NK-92 (cell line): ENCODE measurements around the gene ADGRF5.

Experiments used
- DNase-seq: peaks from one replicate; lab custom pipeline; 2025; ENCODE audit not compliant: unreplicated experiment; lab: John Stamatoyannopoulos, UW

Gene ADGRF5

GRCh38 chr6:46921731-46922130 lies at the start of gene ADGRF5:
ADGRF5 (minus strand) TSS chr6:46921938; CDS start chr6:46906762, 15,176 bp downstream.
- no peak for DNase-seq

- no peak for DNase-seq
Observed at GRCh38 chr6:46969206-46969605, 47.5 kb upstream of the ADGRF5 start.

- DNase-seq = no peak
Observed at GRCh38 chr6:46967826-46968349, 46.1 kb upstream of the ADGRF5 start.

DNA sequence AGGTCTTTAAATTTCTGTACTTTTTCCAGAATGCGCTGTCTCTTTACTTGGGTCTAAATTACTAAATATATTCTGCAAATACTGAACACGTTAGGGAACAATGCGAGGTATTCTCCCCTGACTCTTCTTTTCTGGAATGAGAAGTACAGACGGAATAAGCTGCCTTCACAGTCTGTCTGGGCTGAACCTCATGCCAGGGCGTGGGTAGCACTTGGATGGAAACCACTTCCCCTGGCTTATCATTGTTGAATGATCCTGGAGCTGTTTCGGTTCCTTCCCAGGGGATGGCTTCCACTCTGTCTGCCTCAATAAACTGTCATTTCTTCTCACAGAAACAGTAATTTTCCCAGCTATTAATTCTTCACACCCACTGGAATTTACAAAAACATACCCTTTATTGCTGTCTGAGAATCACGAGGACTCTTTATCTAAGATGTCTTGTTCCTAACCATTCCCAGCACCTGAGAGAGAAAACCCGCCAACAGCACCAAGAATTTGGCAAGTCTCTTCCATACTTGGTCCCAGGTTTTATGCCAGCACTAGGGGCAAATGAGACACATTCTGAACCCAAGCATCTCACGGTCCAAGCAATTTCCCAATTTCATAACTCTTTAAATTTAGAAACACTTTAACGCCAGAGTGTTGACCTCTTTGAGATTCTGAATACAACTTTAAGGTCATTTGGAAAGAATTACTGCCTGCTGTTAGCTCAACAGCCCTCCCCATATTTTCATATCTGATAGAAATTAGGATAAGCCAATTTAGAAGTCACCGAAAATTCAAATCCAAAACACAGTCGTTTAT lies 43.2 kb upstream of the ADGRF5 start:
- DNase-seq = no peak

- no peak for DNase-seq
Observed at GRCh38 chr6:46963626-46964025, 41.9 kb upstream of the ADGRF5 start.

DNA sequence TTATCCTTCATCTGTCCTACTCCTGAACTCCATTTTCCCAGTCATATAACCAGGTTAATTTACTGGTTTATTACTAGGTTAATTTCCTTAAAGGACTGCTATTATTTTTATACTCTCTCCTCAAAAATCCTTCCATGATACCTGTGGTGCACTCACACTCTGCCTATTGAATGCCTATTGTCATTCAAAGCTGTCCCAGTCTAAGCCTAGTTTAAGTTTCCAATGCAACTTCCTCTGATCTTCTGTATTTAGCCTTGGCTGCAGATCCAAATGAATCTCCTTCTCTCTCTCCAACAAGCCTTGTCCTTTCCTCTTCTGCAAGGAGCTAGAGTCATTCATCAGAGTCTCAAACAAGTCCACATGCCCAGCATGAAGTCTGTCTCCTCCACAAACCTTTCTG lies 41.3 kb upstream of the ADGRF5 start:
- no peak for DNase-seq

DNA sequence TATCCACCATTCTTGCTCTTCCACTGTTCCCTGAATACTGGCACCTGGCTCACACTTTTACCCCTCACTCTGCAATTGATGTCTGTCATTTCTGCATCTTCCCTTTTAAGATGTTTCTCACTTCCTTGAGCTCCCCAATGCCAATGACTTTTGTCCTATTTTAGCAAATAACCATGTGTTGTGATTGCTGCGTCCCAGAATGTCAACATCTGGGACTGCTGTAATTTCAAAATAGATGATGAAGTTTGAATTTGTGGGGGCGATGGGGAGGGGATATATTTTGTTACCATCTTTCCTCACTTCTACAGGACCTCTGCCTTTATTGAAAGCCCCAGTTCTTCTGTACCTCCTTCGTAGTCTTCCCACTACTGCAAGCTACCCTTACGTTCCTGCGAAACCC lies 40.0 kb upstream of the ADGRF5 start:
- no peak for DNase-seq

DNA sequence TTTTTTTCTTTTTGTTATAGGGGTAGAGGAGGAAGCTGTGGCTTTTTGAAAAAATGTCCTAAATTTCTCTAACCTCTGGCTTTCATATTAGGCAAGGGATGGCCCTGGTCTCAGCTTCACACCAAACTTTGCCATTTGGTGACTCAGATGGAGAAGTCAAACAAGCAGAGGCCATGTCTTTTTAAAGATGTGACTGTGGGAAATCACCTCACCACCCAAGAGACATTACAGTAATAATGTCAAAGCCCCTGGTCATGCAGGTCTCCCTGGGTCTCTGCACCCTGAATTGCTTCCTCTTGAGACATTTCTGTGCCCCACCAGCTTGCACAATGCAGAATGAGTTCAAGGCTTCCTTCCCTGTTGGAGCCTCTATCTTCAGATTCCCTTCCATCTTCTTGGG lies 39.5 kb upstream of the ADGRF5 start:
- no peak for DNase-seq

GRCh38 chr6:46959419-46959818 lies 37.7 kb upstream of the ADGRF5 start:
- no peak for DNase-seq

DNA sequence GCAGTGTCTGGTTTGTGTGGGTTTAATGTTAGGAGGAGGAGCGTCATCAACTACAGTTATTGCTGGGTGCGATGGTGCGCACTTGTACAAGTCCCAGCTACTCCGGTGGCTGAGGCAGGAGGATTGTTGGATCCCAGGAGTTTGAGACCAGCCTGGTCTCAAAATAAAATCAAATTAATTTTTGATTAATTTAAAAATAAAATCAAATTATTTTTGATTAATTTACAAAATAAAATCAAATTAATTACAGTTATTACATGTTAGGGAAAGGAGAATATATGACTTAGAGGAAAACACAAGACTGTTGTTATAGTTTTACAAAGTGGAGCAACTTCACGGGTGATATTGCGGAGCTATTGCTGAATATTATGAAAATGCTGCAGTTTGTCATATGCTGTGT lies 34.7 kb upstream of the ADGRF5 start:
- DNase-seq = no peak

- DNase-seq = no peak
Observed at GRCh38 chr6:46954837-46955451, 33.2 kb upstream of the ADGRF5 start.

- DNase-seq = no peak
Observed at GRCh38 chr6:46953921-46954320, 32.2 kb upstream of the ADGRF5 start.

DNA sequence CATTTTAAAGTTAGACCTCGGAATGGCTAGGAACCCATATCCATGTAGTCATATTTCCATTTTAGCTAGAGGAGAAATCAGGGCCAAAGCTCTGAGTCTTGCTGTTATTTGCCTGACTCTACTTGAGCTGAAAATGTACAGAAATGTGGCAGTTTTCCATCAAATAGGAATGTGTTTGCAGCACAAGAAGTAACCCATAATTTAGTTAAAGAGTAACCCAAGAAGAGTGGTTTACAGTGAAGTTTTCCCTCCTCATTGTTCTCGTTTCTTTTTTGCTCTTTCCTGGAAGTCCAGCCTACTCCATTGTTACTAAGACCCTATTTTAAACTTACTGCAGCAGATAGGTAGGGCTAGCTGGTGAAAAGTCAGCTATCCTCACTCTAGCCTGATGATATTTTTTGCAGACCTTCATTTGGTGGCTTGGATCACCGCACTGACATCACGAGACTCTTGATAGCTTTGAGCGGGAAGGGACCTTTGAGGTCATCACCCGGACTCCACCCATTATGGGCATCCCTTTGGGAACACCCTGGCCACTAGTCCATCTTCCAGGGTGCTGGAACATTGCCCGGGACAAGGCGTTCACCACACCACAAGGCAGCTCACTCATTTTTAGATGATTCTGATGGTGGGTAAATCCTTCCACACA lies 28.0 kb upstream of the ADGRF5 start:
- no peak for DNase-seq

- no peak for DNase-seq
Observed at GRCh38 chr6:46948699-46949098, 27.0 kb upstream of the ADGRF5 start.

DNA sequence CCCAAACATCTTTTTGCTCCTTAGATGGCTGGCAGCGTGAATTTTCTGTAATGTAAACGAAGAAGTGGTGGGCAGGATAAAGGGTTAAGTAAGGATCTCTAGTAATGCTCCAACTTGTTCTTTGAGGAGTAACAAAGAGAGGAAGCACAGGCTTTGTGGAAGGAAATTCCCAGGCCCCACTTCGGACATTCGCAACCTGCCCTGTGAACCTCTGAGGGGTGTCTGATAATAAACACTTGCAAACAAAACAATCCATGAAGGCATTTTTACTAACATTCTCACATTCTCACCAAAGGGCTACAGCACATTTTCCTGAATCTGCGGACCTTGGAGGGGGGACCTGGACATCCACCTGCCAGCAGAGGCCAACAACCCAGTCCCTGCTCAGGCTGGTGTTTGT lies 25.8 kb upstream of the ADGRF5 start:
- DNase-seq = no peak

DNA sequence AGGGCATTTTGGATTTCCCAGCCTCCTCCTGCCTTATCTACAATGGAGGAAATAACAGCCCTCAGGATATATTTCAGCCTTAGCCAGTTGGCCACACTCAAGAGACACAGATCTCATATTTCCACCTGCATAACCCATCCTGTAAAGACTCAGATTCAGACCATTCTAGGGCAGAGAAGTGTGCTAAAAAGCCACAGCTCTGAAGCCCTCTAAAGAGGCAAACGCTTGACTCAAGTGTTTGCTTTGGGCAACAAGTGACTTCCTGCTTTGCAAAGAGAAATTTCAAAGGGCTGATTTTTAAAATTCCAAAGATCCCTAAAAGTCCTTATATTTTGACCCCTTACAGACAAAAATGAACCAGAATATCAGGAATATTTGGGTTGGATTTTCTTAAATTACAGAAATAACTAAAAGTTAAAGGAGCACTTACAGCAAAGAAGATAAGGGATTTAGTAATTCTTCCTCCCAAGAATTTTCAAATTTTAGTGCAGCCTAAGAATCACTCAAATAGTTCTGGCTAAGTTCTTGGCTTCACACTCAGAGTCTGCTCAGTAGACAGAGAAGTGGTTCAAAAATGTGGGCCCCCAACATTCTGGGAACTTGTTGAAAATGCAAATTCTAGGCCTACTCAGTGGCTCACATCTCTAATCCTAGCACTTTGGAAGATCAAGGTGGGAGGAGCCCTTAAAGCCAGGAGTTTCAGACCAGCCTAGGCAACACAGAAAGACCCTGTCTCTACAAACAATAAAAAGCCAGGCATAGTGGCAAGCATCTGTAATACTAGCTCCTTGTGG lies 18.9 kb upstream of the ADGRF5 start:
- DNase-seq = no peak

DNA sequence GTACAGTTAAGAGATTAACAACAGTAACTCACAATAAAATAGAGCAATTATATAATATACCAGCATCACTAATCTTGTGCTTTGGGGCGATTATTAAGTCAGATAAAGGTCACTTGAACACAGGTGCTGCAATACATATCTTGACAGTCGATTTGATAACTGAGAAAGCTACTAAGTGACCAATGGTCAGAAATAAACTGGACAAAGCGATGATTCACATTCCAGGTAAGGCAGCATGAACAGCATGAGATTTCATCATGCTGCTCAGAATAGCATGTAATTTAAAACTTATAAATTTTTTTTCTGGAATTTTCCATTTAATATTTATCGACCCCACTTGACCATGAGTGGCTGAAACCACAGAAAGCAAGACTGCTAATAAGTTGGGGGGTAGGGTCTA lies 15.9 kb upstream of the ADGRF5 start:
- DNase-seq = no peak

DNA sequence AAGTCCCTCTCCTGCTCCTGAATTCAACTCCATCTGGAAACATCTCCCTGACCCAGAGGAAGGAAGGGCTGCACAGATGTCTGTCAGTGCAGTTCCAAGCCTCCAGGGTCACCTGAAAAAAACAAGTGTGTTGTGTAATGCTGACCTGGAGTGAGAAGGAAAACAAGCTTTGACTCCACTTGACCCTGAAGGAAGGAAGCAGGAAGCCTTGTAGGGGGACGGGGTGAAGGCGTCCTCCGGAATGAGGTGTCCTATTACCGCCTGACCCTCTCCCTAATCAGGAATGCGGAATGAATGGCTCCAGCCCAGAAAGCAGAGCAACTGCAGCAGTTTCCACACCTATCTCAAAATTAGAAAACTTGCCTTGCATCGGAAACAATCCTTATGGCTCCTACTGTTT lies 13.9 kb upstream of the ADGRF5 start:
- DNase-seq = no peak

DNA sequence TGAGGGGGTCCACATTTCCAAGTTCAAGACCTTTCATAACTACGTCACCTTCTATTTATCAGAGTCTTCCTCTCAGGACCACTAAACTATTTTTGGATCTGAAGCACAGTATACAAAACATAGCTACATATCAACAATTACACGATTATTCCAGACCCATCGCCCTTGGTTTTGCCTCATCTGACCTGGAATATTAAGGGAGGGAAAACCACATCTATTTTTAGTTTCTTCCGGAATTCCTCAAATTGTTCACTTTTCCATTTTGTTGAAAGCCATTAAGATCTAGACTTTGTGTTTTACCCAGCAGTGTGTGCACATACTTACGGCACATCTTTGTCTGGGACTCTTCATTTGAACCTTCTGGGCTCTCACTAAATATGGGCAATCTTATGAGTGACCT lies 12.0 kb upstream of the ADGRF5 start:
- no peak for DNase-seq

- DNase-seq = no peak
Observed at GRCh38 chr6:46932526-46933319, 11.0 kb upstream of the ADGRF5 start.
